IMR-90 (cell line): ENCODE data around the gene TTC8. TPM values are rescaled to one million over a fixed set of nuclear protein-coding genes. Genes with fewer than 3 reads are reported as not detected.

Source experiments
- ATAC-seq: fragments of 200-7000 bp; cut with Tn5 transposase; 2 replicates; pipeline ENCODE4 v1.9.1; 2020; ENCODE audit warnings: low read depth, mild to moderate bottlenecking, moderate library complexity
- BruUV-seq: library from RNA; stranded (reverse); fragments of 400-500 nt; replicated peaks from 2 replicates; lab custom pipeline; 2021; lab: Mats Ljungman, UMichigan
- CTCF ChIA-PET: fragments of 300-600 bp; formaldehyde crosslinking; extraction: SDS; loops from one replicate; lab custom pipeline; 2021; ENCODE audit warnings: antibody characterized with exemption; lab: Yijun Ruan, JAX
- POLR2A ChIA-PET: fragments of 300-600 bp; sonication (Branson Sonifier 250); formaldehyde crosslinking; loops from one replicate; lab custom pipeline; 2022; ENCODE audit warnings: antibody characterized with exemption; ENCODE audit not compliant: unreplicated experiment; lab: Charles Lee
- DNase-seq: peaks from one replicate; pipeline ENCODE4 v3.0.0; 2013
- H2AFZ ChIP-seq: replicated peaks from 2 replicates; pipeline ENCODE3; 2013; ENCODE audit warnings: low read length, mild to moderate bottlenecking; ENCODE audit not compliant: poor library complexity
- H2AK5ac ChIP-seq: 2 replicates; pipeline ENCODE4 v1.6.1; 2013; ENCODE audit warnings: low read depth, low read length, inconsistent platforms
- H2AK9ac ChIP-seq: replicated peaks from 2 replicates; pipeline ENCODE3; 2013; ENCODE audit warnings: mild to moderate bottlenecking, low read depth, low read length, moderate library complexity; ENCODE audit not compliant: poor library complexity
- H2BK120ac ChIP-seq: 2 replicates; pipeline ENCODE4 v1.6.1; 2013; ENCODE audit warnings: low read depth, low read length, inconsistent platforms
- H2BK15ac ChIP-seq: 3 replicates; pipeline ENCODE4 v1.6.1; 2013; ENCODE audit warnings: low read depth, low read length, inconsistent platforms
- H2BK20ac ChIP-seq: 2 replicates; pipeline ENCODE4 v1.6.1; 2013; ENCODE audit warnings: low read depth, mild to moderate bottlenecking, inconsistent platforms, low read length, moderate library complexity
- H2BK5ac ChIP-seq: 2 replicates; pipeline ENCODE4 v1.6.1; 2013; ENCODE audit warnings: mild to moderate bottlenecking, low read depth, low read length, inconsistent platforms; ENCODE audit not compliant: poor library complexity, severe bottlenecking
- H3K14ac ChIP-seq: replicated peaks from 2 replicates; pipeline ENCODE4 v1.6.1; 2013; ENCODE audit warnings: low read depth, low read length, inconsistent platforms
- H3K18ac ChIP-seq: 2 replicates; pipeline ENCODE4 v1.6.1; 2013; ENCODE audit warnings: low read depth, low read length, control low read depth
- H3K23ac ChIP-seq: 2 replicates; pipeline ENCODE4 v1.6.1; 2013; ENCODE audit warnings: low read depth, low read length, inconsistent platforms
- H3K27ac ChIP-seq: 2 replicates; pipeline ENCODE4 v1.5.1; 2013; ENCODE audit warnings: mild to moderate bottlenecking, control low read depth, low read length; ENCODE audit not compliant: insufficient read depth
- H3K27me3 ChIP-seq: 2 replicates; pipeline ENCODE4 v1.6.1; 2013; ENCODE audit warnings: low read length; ENCODE audit not compliant: control insufficient read depth, insufficient read depth
- H3K36me3 ChIP-seq: 2 replicates; pipeline ENCODE4 v1.6.1; 2013; ENCODE audit warnings: low read length, mixed read lengths; ENCODE audit not compliant: control insufficient read depth, insufficient read depth
- H3K4ac ChIP-seq: 2 replicates; pipeline ENCODE4 v1.6.1; 2013; ENCODE audit warnings: low read depth, low read length, inconsistent platforms
- H3K4me1 ChIP-seq: 2 replicates; pipeline ENCODE4 v1.6.1; 2013; ENCODE audit warnings: low read length, mixed read lengths; ENCODE audit not compliant: control insufficient read depth, insufficient read depth
- H3K4me2 ChIP-seq: 2 replicates; pipeline ENCODE4 v1.6.1; 2013; ENCODE audit warnings: low read depth, mild to moderate bottlenecking, control low read depth, low read length, moderate library complexity
- H3K4me3 ChIP-seq: 2 replicates; pipeline ENCODE4 v1.5.1; 2013; ENCODE audit warnings: low read depth, mild to moderate bottlenecking, control low read depth, low read length, moderate library complexity; ENCODE audit not compliant: insufficient read depth
- H3K56ac ChIP-seq: 2 replicates; pipeline ENCODE4 v1.6.1; 2013; ENCODE audit warnings: low read length, inconsistent platforms; ENCODE audit not compliant: insufficient read depth; ENCODE audit errors: extremely low read depth
- H3K79me1 ChIP-seq, 2 experiments: 2 replicates each; pipeline ENCODE4 v1.6.1; 2013; ENCODE audit warnings: low read length in 2 of 2, inconsistent platforms in 1 of 2, low read depth in 1 of 2
- H3K9ac ChIP-seq: 2 replicates; pipeline ENCODE4 v1.6.1; 2013; ENCODE audit warnings: low read depth, low read length, control low read depth
- H3K9me1 ChIP-seq: 2 replicates; pipeline ENCODE4 v1.6.1; 2013; ENCODE audit warnings: low read length, inconsistent platforms; ENCODE audit not compliant: insufficient read depth
- H3K9me3 ChIP-seq: 2 replicates; pipeline ENCODE4 v1.6.1; 2013; ENCODE audit warnings: low read length; ENCODE audit not compliant: control insufficient read depth, insufficient read depth
- H4K20me1 ChIP-seq: 2 replicates; pipeline ENCODE4 v1.6.1; 2013; ENCODE audit warnings: low read length, inconsistent platforms; ENCODE audit not compliant: insufficient read depth
- H4K5ac ChIP-seq: 2 replicates; pipeline ENCODE4 v1.6.1; 2013; ENCODE audit warnings: mild to moderate bottlenecking, low read depth, low read length, control low read depth
- H4K8ac ChIP-seq, 2 experiments: 2 replicates each; pipeline ENCODE4 v1.6.1; 2013; ENCODE audit warnings: low read depth in 2 of 2, low read length in 2 of 2, control low read depth in 1 of 2, inconsistent platforms in 1 of 2
- H4K91ac ChIP-seq: 2 replicates; pipeline ENCODE4 v1.6.1; 2013; ENCODE audit warnings: low read depth, low read length, inconsistent platforms; ENCODE audit not compliant: insufficient read depth
- CTCF ChIP-seq: conservative IDR thresholded peaks from 2 replicates; pipeline ENCODE4 v1.5.1; 2012; ENCODE audit warnings: mild to moderate bottlenecking, low read depth, low read length, improper control_type of control experiment
- RAD21 ChIP-seq: IDR thresholded peaks from 2 replicates; pipeline ENCODE4 v1.6.1; 2012; ENCODE audit warnings: low read length, improper control_type of control experiment
- WGBS, 2 experiments: methylation state at CpG; one replicate each; pipeline versions ENCODE4 v1.1.5 to v1.1.7; 2013; ENCODE audit warnings: missing lambda C conversion rate in 2 of 2; ENCODE audit not compliant: insufficient read length in 1 of 2; ENCODE audit errors: extremely low coverage in 2 of 2; 5-methylcytosine and 5-hydroxymethylcytosine counted together
- dilution Hi-C: fragments of 300-500 bp; cut with HindIII; formaldehyde crosslinking; loops from one replicate; pipeline ENCODE4 v1.14.3; 2018; ENCODE audit warnings: low sequenced_read_pairs; ENCODE audit not compliant: unreplicated experiment
- in situ Hi-C: fragments of 300-500 bp; cut with MboI; formaldehyde crosslinking; loops from 3 replicates; pipeline ENCODE4 v1.14.3; 2019; ENCODE audit warnings: low sequenced_read_pairs, inconsistent platforms, mixed read lengths
- intact Hi-C: fragments of 100-400 bp; cut with micrococcal nuclease; formaldehyde crosslinking; loops from 2 replicates; pipeline ENCODE4 v1.10.0; 2022
- polyA plus RNA-seq, 3 experiments: library from polyadenylated mRNA; depleted of rRNA; stranded (reverse); fragments of >200 nt; gene quantifications; 2 replicates each; pipeline ENCODE4 v1.2.3, GENCODE V29; 2012; ENCODE audit warnings: low replicate concordance in 1 of 3
- total RNA-seq: library from RNA; depleted of rRNA; stranded (reverse); fragments of >200 nt; gene quantifications from 2 replicates; pipeline ENCODE4 v1.2.3, GENCODE V29; 2012

Gene TTC8
- total and polyA plus RNA-seq, 2 of the 4 experiments (the other 2 are of a cell fraction): 48.9 to 84.2 TPM

GRCh38 chr14:88821888-88822287 lies 2.6 kb upstream of the TTC8 start:
- ATAC-seq (no peak), DNase-seq (no peak)
- Histone ChIP-seq H3K56ac (no peak overlapping the region), H2AFZ (no peak overlapping the region), H4K5ac (no peak overlapping the region), H3K18ac (no peak overlapping the region), H3K36me3 (no peaks in the 10 kb centered on the region), H4K20me1 (no peaks in the 10 kb centered on the region), H3K14ac (no peak overlapping the region), H2BK5ac (no peak overlapping the region), H2AK9ac (no peak overlapping the region), H4K8ac (no peak overlapping the region), H3K23ac (no peak overlapping the region), H3K4ac (no peak overlapping the region), H3K9ac (no peak overlapping the region), H2BK120ac (no peak overlapping the region), H3K4me1 (0 out of 2 replicates have a peak, but pooled peaks cover 3% of the 10 kb centered on the region), H3K9me3 (no peaks in the 10 kb centered on the region), H3K9me1 (no peaks in the 10 kb centered on the region), H2AK5ac (no peak overlapping the region), H3K79me1 (peaks cover 6 to 17% of the 10 kb centered on the region in 2 experiments), H4K91ac (no peak overlapping the region), H2BK15ac (no peak overlapping the region), H2BK20ac (no peak overlapping the region), H3K27ac (no peak overlapping the region), H3K4me2 (no peak overlapping the region), H3K4me3 (no peak overlapping the region), H3K27me3 (no peaks in the 10 kb centered on the region)
- ChIA-PET CTCF (no interaction called here), POLR2A (no interaction called here)
- in situ Hi-C loops (no loop called here), intact Hi-C loops (no loop called here), dilution Hi-C loops (no loop called here)
- WGBS, 2 experiments: no CpG with 5 or more reads among the region's 2 CpGs
- no TSS peak for BruUV-seq
- TF ChIP-seq RAD21 (no peak), CTCF (no peak)
